HEK293 (cell line): ENCODE data around the gene SEMA3F.

Experiments used
- CTCF ChIP-seq: fragments of 450-650 bp; formaldehyde crosslinking; IDR thresholded peaks from 2 replicates; pipeline ENCODE4 v1.5.1; 2016; ENCODE audit warnings: missing biosample characterization, missing genetic modification characterization
- REPIN1 ChIP-seq: fragments of 450-650 bp; formaldehyde crosslinking; IDR thresholded peaks from 2 replicates; pipeline ENCODE4 v1.5.1; 2017; ENCODE audit warnings: missing biosample characterization, missing genetic modification characterization, low read depth
- ZBTB17 ChIP-seq: fragments of 450-650 bp; formaldehyde crosslinking; IDR thresholded peaks from 2 replicates; pipeline ENCODE4 v1.5.1; 2016; ENCODE audit warnings: missing biosample characterization, missing genetic modification characterization
- ZNF175 ChIP-seq: fragments of 450-650 bp; formaldehyde crosslinking; IDR thresholded peaks from 2 replicates; pipeline ENCODE4 v1.5.1; 2016; ENCODE audit warnings: missing biosample characterization, missing genetic modification characterization
- ZNF19 ChIP-seq: fragments of 450-650 bp; formaldehyde crosslinking; IDR thresholded peaks from 2 replicates; pipeline ENCODE4; 2016; ENCODE audit warnings: missing biosample characterization, missing genetic modification characterization, low read depth
- ZNF391 ChIP-seq: fragments of 450-650 bp; formaldehyde crosslinking; IDR thresholded peaks from 2 replicates; pipeline ENCODE4 v1.5.1; 2016; ENCODE audit warnings: low read depth, missing biosample characterization, missing genetic modification characterization, borderline replicate concordance
- ZNF416 ChIP-seq: fragments of 450-650 bp; formaldehyde crosslinking; IDR thresholded peaks from 2 replicates; pipeline ENCODE4 v1.5.1; 2016; ENCODE audit warnings: missing biosample characterization, missing genetic modification characterization
- ZNF792 ChIP-seq: fragments of 450-650 bp; formaldehyde crosslinking; IDR thresholded peaks from 2 replicates; pipeline ENCODE4 v1.5.1; 2016; ENCODE audit warnings: missing biosample characterization, missing genetic modification characterization

- TF ChIP-seq REPIN1 (tag by site-specific recombination), result no peak
- TF ChIP-seq ZNF792 (tag by site-specific recombination), result no peak
- no peak for TF ChIP-seq ZNF391 (tag by site-specific recombination)
- no peak for TF ChIP-seq ZNF416 (tag by site-specific recombination)
- TF ChIP-seq ZNF175 (tag by site-specific recombination), result no peak
- TF ChIP-seq CTCF (tag by site-specific recombination), result no peak
- TF ChIP-seq ZBTB17, result no peak
- no peak for TF ChIP-seq ZNF19
These were observed 19.9 kb downstream of the SEMA3F start for GRCh38 chr3:50174947-50175524.
